Peyer's patch (tissue), 4 donors: ENCODE results near the gene RETREG2.

Source experiments
- POLR2A ChIP-seq, 2 donors: fragments of 450-650 bp; IDR thresholded peaks; one replicate each; pipeline ENCODE4 v1.5.1; 2017; ENCODE audit warnings: antibody characterized with exemption in 2 of 2, mild to moderate bottlenecking in 2 of 2, moderate library complexity in 2 of 2
- TF ChIP-seq, protein P1 (sequence below), 6 experiments: fragments of 450-650 bp in 4 of 6; fragments of 200-600 bp in 2 of 6; sonication (generic) in 1 of 6; IDR thresholded peaks; one replicate each; pipeline ENCODE4 v1.5.1; 2017 to 2019; ENCODE audit warnings: antibody characterized with exemption in 6 of 6, mild to moderate bottlenecking in 3 of 6, moderate library complexity in 1 of 6

DNA sequence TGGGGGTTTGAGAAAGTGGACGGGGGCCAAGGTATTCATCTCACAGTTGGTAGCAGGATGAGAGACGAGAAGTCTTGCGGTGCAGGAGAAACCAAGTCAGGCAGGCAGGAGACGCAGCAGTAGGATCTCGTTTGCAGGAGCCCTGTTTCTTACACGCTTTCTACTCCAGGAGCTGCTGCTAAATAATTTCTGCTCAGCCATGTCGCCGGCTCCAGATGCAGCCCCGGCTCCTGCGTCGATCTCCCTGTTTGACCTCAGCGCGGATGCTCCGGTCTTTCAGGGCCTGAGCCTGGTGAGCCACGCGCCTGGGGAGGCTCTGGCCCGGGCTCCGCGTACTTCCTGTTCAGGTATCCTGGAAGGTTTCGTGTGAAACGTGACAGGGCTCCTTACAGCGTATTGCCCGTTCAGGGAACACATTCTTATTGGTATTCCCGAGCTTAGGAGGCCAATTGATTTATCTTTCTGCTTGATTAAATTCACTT lies 52.0 kb downstream of the RETREG2 start:
- TF ChIP-seq, protein P1, sequence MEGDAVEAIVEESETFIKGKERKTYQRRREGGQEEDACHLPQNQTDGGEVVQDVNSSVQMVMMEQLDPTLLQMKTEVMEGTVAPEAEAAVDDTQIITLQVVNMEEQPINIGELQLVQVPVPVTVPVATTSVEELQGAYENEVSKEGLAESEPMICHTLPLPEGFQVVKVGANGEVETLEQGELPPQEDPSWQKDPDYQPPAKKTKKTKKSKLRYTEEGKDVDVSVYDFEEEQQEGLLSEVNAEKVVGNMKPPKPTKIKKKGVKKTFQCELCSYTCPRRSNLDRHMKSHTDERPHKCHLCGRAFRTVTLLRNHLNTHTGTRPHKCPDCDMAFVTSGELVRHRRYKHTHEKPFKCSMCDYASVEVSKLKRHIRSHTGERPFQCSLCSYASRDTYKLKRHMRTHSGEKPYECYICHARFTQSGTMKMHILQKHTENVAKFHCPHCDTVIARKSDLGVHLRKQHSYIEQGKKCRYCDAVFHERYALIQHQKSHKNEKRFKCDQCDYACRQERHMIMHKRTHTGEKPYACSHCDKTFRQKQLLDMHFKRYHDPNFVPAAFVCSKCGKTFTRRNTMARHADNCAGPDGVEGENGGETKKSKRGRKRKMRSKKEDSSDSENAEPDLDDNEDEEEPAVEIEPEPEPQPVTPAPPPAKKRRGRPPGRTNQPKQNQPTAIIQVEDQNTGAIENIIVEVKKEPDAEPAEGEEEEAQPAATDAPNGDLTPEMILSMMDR (IDR thresholded peaks at IDR 0.05) = no peak
- TF ChIP-seq POLR2A (IDR thresholded peaks at IDR 0.05) = no peak
